ENCODE data around the gene ISG15.

The ISG15 gene

DNA sequence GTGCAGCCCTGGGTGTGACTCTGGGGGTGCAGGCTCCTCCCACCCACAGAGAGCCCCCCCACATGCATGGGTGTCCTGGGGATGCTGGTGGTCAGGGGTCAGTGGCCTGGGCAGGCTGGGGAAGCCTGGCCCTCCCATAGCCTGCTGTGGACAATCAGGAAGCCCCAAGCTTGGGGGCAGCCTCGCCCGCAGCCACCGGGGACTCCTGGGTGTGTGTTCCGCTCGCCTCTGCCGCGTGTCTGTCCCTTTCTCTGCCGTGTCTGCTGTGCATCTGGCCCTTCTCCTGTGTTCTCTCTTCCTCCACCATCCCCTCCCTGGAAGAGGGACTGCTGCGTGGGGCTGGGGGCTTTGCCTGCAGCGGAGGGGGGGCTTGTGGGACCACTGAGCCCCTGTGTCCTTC is 29.5 kb downstream of the ISG15 start:
- TF ChIP-seq, protein P1, sequence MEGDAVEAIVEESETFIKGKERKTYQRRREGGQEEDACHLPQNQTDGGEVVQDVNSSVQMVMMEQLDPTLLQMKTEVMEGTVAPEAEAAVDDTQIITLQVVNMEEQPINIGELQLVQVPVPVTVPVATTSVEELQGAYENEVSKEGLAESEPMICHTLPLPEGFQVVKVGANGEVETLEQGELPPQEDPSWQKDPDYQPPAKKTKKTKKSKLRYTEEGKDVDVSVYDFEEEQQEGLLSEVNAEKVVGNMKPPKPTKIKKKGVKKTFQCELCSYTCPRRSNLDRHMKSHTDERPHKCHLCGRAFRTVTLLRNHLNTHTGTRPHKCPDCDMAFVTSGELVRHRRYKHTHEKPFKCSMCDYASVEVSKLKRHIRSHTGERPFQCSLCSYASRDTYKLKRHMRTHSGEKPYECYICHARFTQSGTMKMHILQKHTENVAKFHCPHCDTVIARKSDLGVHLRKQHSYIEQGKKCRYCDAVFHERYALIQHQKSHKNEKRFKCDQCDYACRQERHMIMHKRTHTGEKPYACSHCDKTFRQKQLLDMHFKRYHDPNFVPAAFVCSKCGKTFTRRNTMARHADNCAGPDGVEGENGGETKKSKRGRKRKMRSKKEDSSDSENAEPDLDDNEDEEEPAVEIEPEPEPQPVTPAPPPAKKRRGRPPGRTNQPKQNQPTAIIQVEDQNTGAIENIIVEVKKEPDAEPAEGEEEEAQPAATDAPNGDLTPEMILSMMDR (IDR thresholded peaks at IDR 0.05; ENCODE audit: low read depth, low read length, missing control alignments), result no peak
- DNase-seq (ENCODE audit: extremely low read depth, low read depth), result no peak
- H3K4me3 ChIP-seq (replicated peaks; ENCODE audit: low read depth, low read length), result no peak overlapping the region

DNA sequence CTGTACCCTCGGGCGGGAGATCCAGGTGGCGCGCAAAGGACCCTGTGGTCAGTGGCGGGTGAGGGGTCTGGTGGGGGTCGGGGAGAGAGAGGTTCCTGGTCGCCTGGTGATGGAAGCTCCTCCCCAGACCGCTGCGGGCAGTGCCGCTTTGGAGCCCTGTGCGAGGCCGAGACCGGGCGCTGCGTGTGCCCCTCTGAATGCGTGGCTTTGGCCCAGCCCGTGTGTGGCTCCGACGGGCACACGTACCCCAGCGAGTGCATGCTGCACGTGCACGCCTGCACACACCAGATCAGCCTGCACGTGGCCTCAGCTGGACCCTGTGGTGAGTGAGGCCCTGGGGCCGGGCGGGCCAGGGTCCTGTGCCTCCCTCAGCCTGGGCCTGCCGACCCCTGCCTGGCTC is 30.1 kb downstream of the ISG15 start:
- no peak overlapping the region for H3K4me3 ChIP-seq (replicated peaks; ENCODE audit: low read depth, low read length)
- DNase-seq (ENCODE audit: extremely low read depth, low read depth), result no peak
- TF ChIP-seq, protein P1 (IDR thresholded peaks at IDR 0.05; ENCODE audit: low read depth, low read length, missing control alignments), result no peak

DNA sequence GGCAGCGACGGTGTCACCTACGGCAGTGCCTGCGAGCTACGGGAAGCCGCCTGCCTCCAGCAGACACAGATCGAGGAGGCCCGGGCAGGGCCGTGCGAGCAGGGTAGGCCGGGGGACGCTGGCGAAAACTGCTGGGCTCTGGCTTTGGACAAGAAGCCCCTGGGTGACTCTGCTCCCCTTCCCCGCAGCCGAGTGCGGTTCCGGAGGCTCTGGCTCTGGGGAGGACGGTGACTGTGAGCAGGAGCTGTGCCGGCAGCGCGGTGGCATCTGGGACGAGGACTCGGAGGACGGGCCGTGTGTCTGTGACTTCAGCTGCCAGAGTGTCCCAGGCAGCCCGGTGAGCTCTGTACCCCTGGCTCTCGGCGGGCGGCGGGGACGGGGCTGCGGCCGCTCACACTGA is 30.6 kb downstream of the ISG15 start:
- TF ChIP-seq, protein P1 (IDR thresholded peaks at IDR 0.05; ENCODE audit: low read depth, low read length, missing control alignments), result no peak
- no peak for DNase-seq (ENCODE audit: extremely low read depth, low read depth)
- H3K4me3 ChIP-seq (replicated peaks; ENCODE audit: low read depth, low read length), result no peak overlapping the region

DNA sequence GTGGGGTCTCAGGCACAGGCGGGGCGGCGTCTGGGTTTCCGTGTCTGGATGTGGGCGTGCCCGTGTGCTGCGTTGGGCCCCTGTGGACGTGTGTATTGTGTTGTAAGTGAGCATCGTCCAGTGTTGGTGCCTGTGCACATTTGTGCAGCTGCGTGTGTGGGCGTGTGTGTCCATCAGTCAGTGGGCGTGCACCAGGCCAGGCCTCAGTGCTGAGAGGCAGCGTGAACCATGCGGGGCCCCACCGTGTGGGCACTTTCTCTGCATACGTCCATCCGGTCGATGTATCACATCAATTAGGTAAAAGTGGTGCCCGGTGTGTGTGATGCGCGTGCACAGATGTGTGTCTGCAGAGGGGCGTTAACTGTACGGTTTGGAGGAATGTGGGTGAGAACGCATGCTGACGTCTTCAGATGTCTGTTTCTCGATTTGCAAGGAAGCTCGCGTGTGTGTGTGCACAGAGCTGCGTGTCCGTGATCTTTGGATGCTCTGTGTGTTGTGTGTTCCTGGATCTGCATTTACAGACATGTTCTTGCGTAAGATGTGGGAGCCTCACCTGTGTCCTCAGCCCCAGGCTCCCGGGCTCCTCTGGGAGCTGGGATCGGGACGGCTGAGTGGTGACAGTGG is 31.3 kb downstream of the ISG15 start:
- DNase-seq (ENCODE audit: extremely low read depth, low read depth), result no peak
- TF ChIP-seq, protein P1 (IDR thresholded peaks at IDR 0.05; ENCODE audit: low read depth, low read length, missing control alignments), result no peak
- no peak overlapping the region for H3K4me3 ChIP-seq (replicated peaks; ENCODE audit: low read depth, low read length)

DNA sequence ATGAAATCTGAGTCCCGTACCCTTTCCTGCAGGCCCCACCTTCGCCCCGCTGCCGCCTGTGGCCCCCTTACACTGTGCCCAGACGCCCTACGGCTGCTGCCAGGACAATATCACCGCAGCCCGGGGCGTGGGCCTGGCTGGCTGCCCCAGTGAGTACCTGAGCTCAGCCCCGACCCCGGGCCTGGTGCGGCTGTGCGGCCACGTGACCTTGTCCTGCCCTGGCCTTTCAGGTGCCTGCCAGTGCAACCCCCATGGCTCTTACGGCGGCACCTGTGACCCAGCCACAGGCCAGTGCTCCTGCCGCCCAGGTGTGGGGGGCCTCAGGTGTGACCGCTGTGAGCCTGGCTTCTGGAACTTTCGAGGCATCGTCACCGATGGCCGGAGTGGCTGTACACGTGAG is 31.8 kb downstream of the ISG15 start:
- H3K4me3 ChIP-seq (replicated peaks; ENCODE audit: low read depth, low read length), result no peak overlapping the region
- no peak for DNase-seq (ENCODE audit: extremely low read depth, low read depth)
- TF ChIP-seq, protein P1 (IDR thresholded peaks at IDR 0.05; ENCODE audit: low read depth, low read length, missing control alignments), result no peak

DNA sequence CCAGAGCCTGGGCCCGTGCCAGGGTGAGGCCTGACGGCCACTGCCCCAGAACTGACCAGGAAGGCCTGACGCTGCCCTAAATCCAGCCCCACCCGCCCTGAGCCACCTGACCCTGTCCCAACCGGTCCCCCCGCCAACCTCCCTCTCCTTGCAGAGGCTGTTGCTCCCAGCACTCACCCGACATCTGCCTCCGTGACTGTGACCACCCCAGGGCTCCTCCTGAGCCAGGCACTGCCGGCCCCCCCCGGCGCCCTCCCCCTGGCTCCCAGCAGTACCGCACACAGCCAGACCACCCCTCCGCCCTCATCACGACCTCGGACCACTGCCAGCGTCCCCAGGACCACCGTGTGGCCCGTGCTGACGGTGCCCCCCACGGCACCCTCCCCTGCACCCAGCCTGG is 32.9 kb downstream of the ISG15 start:
- H3K4me3 ChIP-seq (replicated peaks; ENCODE audit: low read depth, low read length), result no peak overlapping the region
- no peak for DNase-seq (ENCODE audit: extremely low read depth, low read depth)
- TF ChIP-seq, protein P1 (IDR thresholded peaks at IDR 0.05; ENCODE audit: low read depth, low read length, missing control alignments), result no peak

DNA sequence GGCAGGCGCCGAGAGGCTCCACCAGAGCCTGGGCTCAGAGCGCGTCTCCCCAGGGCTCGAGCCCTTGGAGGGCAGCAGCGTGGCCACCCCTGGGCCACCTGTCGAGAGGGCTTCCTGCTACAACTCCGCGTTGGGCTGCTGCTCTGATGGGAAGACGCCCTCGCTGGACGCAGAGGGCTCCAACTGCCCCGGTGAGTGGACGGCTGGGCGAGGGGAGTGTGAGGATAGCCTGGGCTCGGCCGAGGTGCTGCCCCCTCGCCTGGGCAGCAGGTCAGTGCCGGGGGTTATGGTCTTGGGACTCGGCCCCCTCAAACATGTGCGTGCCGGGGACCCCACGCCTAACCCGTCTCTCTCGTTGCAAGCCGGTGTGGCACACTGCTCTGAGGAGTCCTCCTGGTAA is 33.5 kb downstream of the ISG15 start:
- H3K4me3 ChIP-seq (replicated peaks; ENCODE audit: low read depth, low read length), result no peak overlapping the region
- no peak for DNase-seq (ENCODE audit: extremely low read depth, low read depth)
- TF ChIP-seq, protein P1 (IDR thresholded peaks at IDR 0.05; ENCODE audit: low read depth, low read length, missing control alignments), result no peak
